Measurements from ENCODE around the gene HOXC10.

The HOXC10 gene

GRCh38 chr12:54039417-54040147 is 54.6 kb downstream of the HOXC10 start:
- H3K27ac Mint-ChIP-seq = no peak overlapping the region
- no peaks in the 10 kb centered on the region for H3K36me3 Mint-ChIP-seq (ENCODE audit: low read depth)
- H3K9me3 Mint-ChIP-seq = no peaks in the 10 kb centered on the region
- H3K4me1 Mint-ChIP-seq (ENCODE audit: low read depth) = peaks cover 7% of the 10 kb centered on the region
- H3K27me3 Mint-ChIP-seq (ENCODE audit: low read depth) = peaks cover 94% of the 10 kb centered on the region
- H3K4me3 Mint-ChIP-seq = no peak overlapping the region
